Stimulated activated naive B cell treated with anti-CD40 and anti-IgM and Interleukin-4, amounts not matched to agents 10 μg/mL and 1 μg/mL and 100 μg/mL, for 72 hours (primary cell): ENCODE results near the gene WDR77.

Experiments used
- ATAC-seq, 2 donors: fragments of 150-1000 bp; cut with Tn5 transposase; replicated peaks; 2 replicates each; pipeline ENCODE4 v1.10.0; 2021; ENCODE audit warnings: moderate library complexity in 1 of 2
- DNase-seq: peaks from one replicate; pipeline ENCODE4 v3.0.0; 2021
- H3K27ac Mint-ChIP-seq: one replicate; pipeline ENCODE4 v1.8.0; 2022; ENCODE audit warnings: mild to moderate bottlenecking, mixed read lengths
- H3K27me3 Mint-ChIP-seq, 2 donors: one replicate each; pipeline ENCODE4 v1.8.0; 2022; ENCODE audit warnings: mixed read lengths in 2 of 2
- H3K36me3 Mint-ChIP-seq, 2 donors: one replicate each; pipeline ENCODE4 v1.8.0; 2022; ENCODE audit warnings: mixed read lengths in 2 of 2, mild to moderate bottlenecking in 1 of 2
- H3K4me1 Mint-ChIP-seq, 2 donors: one replicate each; pipeline ENCODE4 v1.8.0; 2022; ENCODE audit warnings: mixed read lengths in 2 of 2, mild to moderate bottlenecking in 1 of 2
- H3K4me3 Mint-ChIP-seq, 2 donors: one replicate each; pipeline ENCODE4 v1.8.0; 2022; ENCODE audit warnings: mild to moderate bottlenecking in 2 of 2, mixed read lengths in 2 of 2, moderate library complexity in 1 of 2
- H3K9me3 Mint-ChIP-seq, 2 donors: one replicate each; pipeline ENCODE4 v1.8.0; 2022; ENCODE audit warnings: mixed read lengths in 2 of 2, mild to moderate bottlenecking in 1 of 2

Gene WDR77

GRCh38 chr1:111462370-111463028 is 13.4 kb upstream of the WDR77 start:
- no peak overlapping the region for H3K27ac Mint-ChIP-seq
- no peak overlapping the region for H3K4me3 Mint-ChIP-seq
- H3K4me1 Mint-ChIP-seq, result peaks cover 5 to 12% of the 10 kb centered on the region in 2 donors
- H3K36me3 Mint-ChIP-seq, result peaks cover 34 to 52% of the 10 kb centered on the region in 2 donors
- no peak for DNase-seq
- H3K9me3 Mint-ChIP-seq, result peaks cover 0 to 4% of the 10 kb centered on the region in 2 donors
- no peaks in the 10 kb centered on the region for H3K27me3 Mint-ChIP-seq
- no peak for ATAC-seq

- no peak overlapping the region for H3K27ac Mint-ChIP-seq
- no peak for ATAC-seq
- H3K4me3 Mint-ChIP-seq, result no peak overlapping the region
- peaks cover 0 to 4% of the 10 kb centered on the region in 2 donors for H3K9me3 Mint-ChIP-seq
- peaks cover 7 to 12% of the 10 kb centered on the region in 2 donors for H3K4me1 Mint-ChIP-seq
- no peaks in the 10 kb centered on the region for H3K27me3 Mint-ChIP-seq
- DNase-seq, result no peak
- H3K36me3 Mint-ChIP-seq, result peaks cover 35 to 54% of the 10 kb centered on the region in 2 donors
Measured at GRCh38 chr1:111461765-111462164, 12.7 kb upstream of the WDR77 start.

GRCh38 chr1:111455642-111456031 is 6.6 kb upstream of the WDR77 start:
- Mint-ChIP-seq H3K4me3 (peak overlapping the region; percentile 21 to 39), H3K27ac (no peak overlapping the region), H3K27me3 (no peaks in the 10 kb centered on the region), H3K9me3 (no peaks in the 10 kb centered on the region), H3K4me1 (peaks cover 27 to 48% of the 10 kb centered on the region in 2 donors), H3K36me3 (peaks cover 28 to 54% of the 10 kb centered on the region in 2 donors)
- DNase-seq (no peak), ATAC-seq (no peak)

GRCh38 chr1:111454859-111455641 is 6.0 kb upstream of the WDR77 start:
- H3K4me3 Mint-ChIP-seq, result peak overlapping the region in 1 of 2 donors; percentile 39
- H3K36me3 Mint-ChIP-seq, result peaks cover 27 to 53% of the 10 kb centered on the region in 2 donors
- H3K9me3 Mint-ChIP-seq, result no peaks in the 10 kb centered on the region
- ATAC-seq (peak; percentile 44 to 51), DNase-seq (no peak)
- peak overlapping the region; percentile 75 for H3K27ac Mint-ChIP-seq
- H3K4me1 Mint-ChIP-seq, result peaks cover 27 to 54% of the 10 kb centered on the region in 2 donors
- H3K27me3 Mint-ChIP-seq, result no peaks in the 10 kb centered on the region

- no peak for ATAC-seq
- Mint-ChIP-seq H3K36me3 (peaks cover 34 to 53% of the 10 kb centered on the region in 2 donors), H3K27me3 (no peaks in the 10 kb centered on the region), H3K4me1 (peaks cover 27 to 57% of the 10 kb centered on the region in 2 donors), H3K4me3 (no peak overlapping the region), H3K27ac (no peak overlapping the region), H3K9me3 (no peaks in the 10 kb centered on the region)
- no peak for DNase-seq
Measured at GRCh38 chr1:111453706-111454105, 4.7 kb upstream of the WDR77 start.

- Mint-ChIP-seq H3K27ac (no peak overlapping the region), H3K4me1 (peaks cover 34 to 68% of the 10 kb centered on the region in 2 donors), H3K4me3 (no peak overlapping the region), H3K36me3 (peaks cover 34 to 46% of the 10 kb centered on the region in 2 donors), H3K9me3 (no peaks in the 10 kb centered on the region), H3K27me3 (no peaks in the 10 kb centered on the region)
- no peak for DNase-seq
- ATAC-seq, result no peak
Measured at GRCh38 chr1:111452581-111452980, 3.5 kb upstream of the WDR77 start.

- peak overlapping the region; percentile 99 to 100 for H3K4me3 Mint-ChIP-seq
- peaks cover 32 to 44% of the 10 kb centered on the region in 2 donors for H3K36me3 Mint-ChIP-seq
- H3K27ac Mint-ChIP-seq, result peak overlapping the region; percentile 99
- ATAC-seq (no peak), DNase-seq (no peak)
- no peaks in the 10 kb centered on the region for H3K9me3 Mint-ChIP-seq
- peaks cover 42 to 77% of the 10 kb centered on the region in 2 donors for H3K4me1 Mint-ChIP-seq
- no peaks in the 10 kb centered on the region for H3K27me3 Mint-ChIP-seq
Measured at GRCh38 chr1:111450185-111450584, 1.1 kb upstream of the WDR77 start.

GRCh38 chr1:111449703-111450017 is 604 bp upstream of the WDR77 start:
- H3K36me3 Mint-ChIP-seq, result peaks cover 32 to 45% of the 10 kb centered on the region in 2 donors

GRCh38 chr1:111448482-111448917 is 556 bp downstream of the WDR77 start:
- no peak for DNase-seq

More at GRCh38 chr1:111449703-111450017, 604 bp upstream of the WDR77 start:
- Mint-ChIP-seq H3K27ac (peak overlapping the region; percentile 99), H3K4me1 (peaks cover 38 to 73% of the 10 kb centered on the region in 2 donors), H3K4me3 (peak overlapping the region; percentile 99 to 100), H3K9me3 (no peaks in the 10 kb centered on the region), H3K27me3 (no peaks in the 10 kb centered on the region)
- DNase-seq (no peak), ATAC-seq (no peak)

GRCh38 chr1:111446967-111447892 is 1.8 kb downstream of the WDR77 start:
- Mint-ChIP-seq H3K36me3 (peaks cover 37 to 56% of the 10 kb centered on the region in 2 donors), H3K9me3 (no peaks in the 10 kb centered on the region), H3K4me3 (peak overlapping the region; percentile 99 to 100), H3K27me3 (no peaks in the 10 kb centered on the region), H3K27ac (peak overlapping the region; percentile 62), H3K4me1 (peaks cover 44 to 71% of the 10 kb centered on the region in 2 donors)
- DNase-seq (no peak), ATAC-seq (no peak)

More at GRCh38 chr1:111448482-111448917, 556 bp downstream of the WDR77 start:
- Mint-ChIP-seq H3K27ac (peak overlapping the region; percentile 95), H3K9me3 (no peaks in the 10 kb centered on the region), H3K36me3 (peaks cover 31 to 50% of the 10 kb centered on the region in 2 donors), H3K4me1 (peaks cover 38 to 66% of the 10 kb centered on the region in 2 donors), H3K4me3 (peak overlapping the region; percentile 99 to 100), H3K27me3 (no peaks in the 10 kb centered on the region)
- ATAC-seq, result peak; percentile 55 to 61

GRCh38 chr1:111446546-111446945 is 2.5 kb downstream of the WDR77 start:
- peak overlapping the region; percentile 52 for H3K27ac Mint-ChIP-seq

GRCh38 chr1:111444031-111444430 is 5.0 kb downstream of the WDR77 start:
- H3K27ac Mint-ChIP-seq, result peak overlapping the region; percentile 33
- no peak overlapping the region for H3K4me3 Mint-ChIP-seq
- ATAC-seq (no peak), DNase-seq (no peak)
- H3K4me1 Mint-ChIP-seq, result peaks cover 37 to 57% of the 10 kb centered on the region in 2 donors
- H3K27me3 Mint-ChIP-seq, result no peaks in the 10 kb centered on the region
- no peaks in the 10 kb centered on the region for H3K9me3 Mint-ChIP-seq
- H3K36me3 Mint-ChIP-seq, result peaks cover 32 to 59% of the 10 kb centered on the region in 2 donors

More at GRCh38 chr1:111446546-111446945, 2.5 kb downstream of the WDR77 start:
- Mint-ChIP-seq H3K36me3 (peaks cover 35 to 56% of the 10 kb centered on the region in 2 donors), H3K4me3 (peak overlapping the region in 1 of 2 donors; percentile 37), H3K4me1 (peaks cover 42 to 70% of the 10 kb centered on the region in 2 donors), H3K27me3 (no peaks in the 10 kb centered on the region), H3K9me3 (no peaks in the 10 kb centered on the region)
- no peak for DNase-seq
- no peak for ATAC-seq

- Mint-ChIP-seq H3K9me3 (no peaks in the 10 kb centered on the region), H3K27me3 (no peaks in the 10 kb centered on the region), H3K27ac (peak overlapping the region; percentile 65), H3K4me3 (no peak overlapping the region), H3K36me3 (peaks cover 37 to 68% of the 10 kb centered on the region in 2 donors), H3K4me1 (peaks cover 29 to 45% of the 10 kb centered on the region in 2 donors)
- DNase-seq (no peak), ATAC-seq (peak; percentile 71 to 90)
Measured at GRCh38 chr1:111442457-111442856, 6.6 kb downstream of the WDR77 start.
